Endothelial cell of umbilical vein (primary cell): ENCODE data around the gene RFX2.

Experiments used
- EZH2 ChIP-seq: IDR thresholded peaks from 2 replicates; pipeline ENCODE4 v1.6.1; 2012; ENCODE audit warnings: borderline replicate concordance, low read depth, mild to moderate bottlenecking, moderate library complexity, low read length, inconsistent platforms; ENCODE audit not compliant: severe bottlenecking
- POLR2AphosphoS5 ChIP-seq: IDR thresholded peaks from 2 replicates; pipeline ENCODE4 v1.6.1; 2012; ENCODE audit warnings: low read depth, mild to moderate bottlenecking, control low read depth, low read length, moderate library complexity; ENCODE audit not compliant: insufficient read depth
- TF ChIP-seq, protein P1 (sequence below), 2 donors: IDR thresholded peaks; 1 replicate in 1 of 2; 2 replicates in 1 of 2; pipeline ENCODE4 v1.5.1; 2011; ENCODE audit warnings: low read length in 2 of 2, mild to moderate bottlenecking in 2 of 2, moderate library complexity in 2 of 2, control low read depth in 1 of 2, inconsistent platforms in 1 of 2, low read depth in 1 of 2; ENCODE audit not compliant: insufficient read depth in 1 of 2; ENCODE audit errors: extremely low read depth in 1 of 2
- TF ChIP-seq, protein P2 (sequence below): IDR thresholded peaks from 2 replicates; pipeline ENCODE4 v1.6.1; 2011; ENCODE audit not compliant: insufficient read depth, insufficient read length

DNA sequence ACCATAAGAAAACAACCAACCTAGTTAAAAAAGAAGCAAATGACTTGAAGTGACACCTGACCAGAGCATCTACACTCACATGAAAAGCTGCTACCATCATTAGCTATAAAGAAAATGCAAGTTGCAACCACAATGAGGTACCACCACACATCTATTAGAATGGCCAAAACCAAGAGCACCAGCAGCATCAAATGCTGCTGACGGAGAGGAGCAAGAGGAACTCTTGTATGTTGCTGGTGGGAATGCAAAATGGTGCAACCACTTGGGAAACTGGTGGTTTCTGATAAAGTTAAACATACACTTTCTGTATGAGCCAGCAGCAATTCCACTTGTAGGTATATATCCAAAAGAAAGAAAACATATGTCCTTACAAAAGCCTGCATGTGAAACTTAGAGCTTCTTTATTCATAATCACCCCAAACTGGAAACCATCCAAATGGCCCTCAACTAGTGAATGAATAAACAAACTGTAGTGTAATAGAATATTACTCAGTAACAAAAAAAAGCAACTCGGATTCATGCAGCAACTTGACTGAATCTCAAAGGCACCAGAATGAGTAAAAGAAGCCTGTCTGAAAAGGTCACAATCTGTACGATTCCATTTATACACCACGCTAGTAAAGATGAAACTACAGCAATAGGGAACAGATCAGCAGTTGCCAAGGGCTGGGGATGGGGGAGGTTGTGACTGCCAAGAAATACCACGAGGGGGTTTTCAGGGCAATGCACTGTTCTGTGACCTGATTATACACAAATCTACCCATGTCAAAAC is 71.5 kb downstream of the RFX2 start:
- TF ChIP-seq POLR2AphosphoS5, result no peak
- TF ChIP-seq, protein P1, sequence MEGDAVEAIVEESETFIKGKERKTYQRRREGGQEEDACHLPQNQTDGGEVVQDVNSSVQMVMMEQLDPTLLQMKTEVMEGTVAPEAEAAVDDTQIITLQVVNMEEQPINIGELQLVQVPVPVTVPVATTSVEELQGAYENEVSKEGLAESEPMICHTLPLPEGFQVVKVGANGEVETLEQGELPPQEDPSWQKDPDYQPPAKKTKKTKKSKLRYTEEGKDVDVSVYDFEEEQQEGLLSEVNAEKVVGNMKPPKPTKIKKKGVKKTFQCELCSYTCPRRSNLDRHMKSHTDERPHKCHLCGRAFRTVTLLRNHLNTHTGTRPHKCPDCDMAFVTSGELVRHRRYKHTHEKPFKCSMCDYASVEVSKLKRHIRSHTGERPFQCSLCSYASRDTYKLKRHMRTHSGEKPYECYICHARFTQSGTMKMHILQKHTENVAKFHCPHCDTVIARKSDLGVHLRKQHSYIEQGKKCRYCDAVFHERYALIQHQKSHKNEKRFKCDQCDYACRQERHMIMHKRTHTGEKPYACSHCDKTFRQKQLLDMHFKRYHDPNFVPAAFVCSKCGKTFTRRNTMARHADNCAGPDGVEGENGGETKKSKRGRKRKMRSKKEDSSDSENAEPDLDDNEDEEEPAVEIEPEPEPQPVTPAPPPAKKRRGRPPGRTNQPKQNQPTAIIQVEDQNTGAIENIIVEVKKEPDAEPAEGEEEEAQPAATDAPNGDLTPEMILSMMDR (IDR thresholded peaks at IDR 0.05; ENCODE audit: extremely low read depth in 1 of 2, insufficient read depth in 1 of 2, low read depth in 1 of 2, low read length in 2 of 2), result no peak
- no peak for TF ChIP-seq EZH2
- TF ChIP-seq, protein P2, sequence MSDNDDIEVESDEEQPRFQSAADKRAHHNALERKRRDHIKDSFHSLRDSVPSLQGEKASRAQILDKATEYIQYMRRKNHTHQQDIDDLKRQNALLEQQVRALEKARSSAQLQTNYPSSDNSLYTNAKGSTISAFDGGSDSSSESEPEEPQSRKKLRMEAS, result no peak
